Measurements from ENCODE around the gene FAM114A1.

DNA sequence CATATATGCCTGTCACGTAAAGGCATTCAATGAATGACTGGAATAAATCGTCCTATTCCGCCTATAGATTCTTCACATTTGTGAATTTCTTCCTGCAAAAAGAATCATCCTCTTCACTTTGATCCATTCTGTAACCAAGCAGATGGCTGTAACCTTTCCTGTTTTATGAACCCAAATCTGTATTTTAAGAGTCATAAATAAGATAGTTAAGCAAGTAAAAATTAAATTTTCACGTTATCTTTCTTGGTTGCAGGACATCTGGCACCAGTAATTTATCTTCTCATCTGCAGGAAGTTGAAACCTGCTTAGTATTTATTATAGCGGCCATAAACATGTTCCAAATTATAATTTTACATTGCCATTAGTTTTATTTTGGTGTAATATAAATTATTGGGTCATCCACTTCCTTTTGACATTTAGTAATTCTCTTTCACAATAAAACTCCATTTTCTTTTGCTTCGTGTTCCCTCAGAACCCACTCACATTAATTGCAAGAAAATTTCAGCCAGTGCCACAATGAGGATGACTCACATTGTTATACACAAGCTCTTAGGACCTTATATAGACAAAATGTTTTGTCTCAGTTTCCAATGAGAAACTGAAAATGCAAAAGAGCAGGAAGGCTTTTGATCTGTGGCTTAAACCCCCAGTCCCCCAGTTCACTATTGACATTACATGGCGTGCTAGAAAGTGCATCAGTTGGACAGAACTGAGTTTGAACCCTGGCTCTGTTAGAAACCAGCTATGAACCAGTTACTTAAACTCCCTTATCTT lies 113.5 kb downstream of the FAM114A1 start:
- TF ChIP-seq GABPA (IDR thresholded peaks at IDR 0.05; ENCODE audit: borderline replicate concordance, insufficient read depth, low read length) (no peak), CTBP2 (IDR thresholded peaks at IDR 0.05; ENCODE audit: borderline replicate concordance, insufficient read depth, insufficient read length, low read length) (no peak), POLR2A (IDR thresholded peaks at IDR 0.05; ENCODE audit: control extremely low read depth in 1 of 2, low read depth in 2 of 2, low read length in 2 of 2) (no peak), USF2 (IDR thresholded peaks at IDR 0.05; ENCODE audit: low read length) (no peak), RAD21 (IDR thresholded peaks at IDR 0.05 in 1 of 2, conservative IDR thresholded peaks at IDR 0.05 in 1 of 2; ENCODE audit: low read depth in 2 of 2, low read length in 2 of 2) (no peak), CTCF (IDR thresholded peaks at IDR 0.05; ENCODE audit: control extremely low read depth in 1 of 3, insufficient read depth in 1 of 3, low read depth in 1 of 3, low read length in 3 of 3) (no peak), POLR2AphosphoS5 (IDR thresholded peaks at IDR 0.05; ENCODE audit: low read depth, low read length) (no peak), JUND (IDR thresholded peaks at IDR 0.05; ENCODE audit: low read length) (no peak), TCF12 (IDR thresholded peaks at IDR 0.05; ENCODE audit: low read depth, low read length) (no peak)

All from H1 (cell line).